GM10266 (cell line): ENCODE results near the gene LPP.

Experiments
- DNase-seq: peaks from one replicate; pipeline ENCODE4 v3.0.0; 2012; ENCODE audit errors: extremely low spot score
- CTCF ChIP-seq: IDR thresholded peaks from 2 replicates; pipeline ENCODE4 v1.5.1; 2012; ENCODE audit warnings: mild to moderate bottlenecking, low read depth; ENCODE audit not compliant: control insufficient read depth, insufficient read depth; ENCODE audit errors: missing control alignments

Gene LPP

GRCh38 chr3:188874576-188874975 is 720.6 kb downstream of the LPP start:
- TF ChIP-seq CTCF: no peak
- DNase-seq: no peak

- TF ChIP-seq CTCF: no peak
- DNase-seq: no peak
These were observed 721.5 kb downstream of the LPP start for GRCh38 chr3:188875413-188875812.

GRCh38 chr3:188876370-188876769 is 722.4 kb downstream of the LPP start:
- no peak for DNase-seq
- no peak for TF ChIP-seq CTCF

GRCh38 chr3:188877381-188877780 is 723.4 kb downstream of the LPP start:
- TF ChIP-seq CTCF: no peak
- no peak for DNase-seq

GRCh38 chr3:188878076-188878475 is 724.1 kb downstream of the LPP start:
- TF ChIP-seq CTCF: no peak
- no peak for DNase-seq

- no peak for TF ChIP-seq CTCF
- DNase-seq: no peak
These were observed 728.1 kb downstream of the LPP start for GRCh38 chr3:188881954-188882641.

GRCh38 chr3:188884299-188885043 is 730.5 kb downstream of the LPP start:
- DNase-seq: no peak
- no peak for TF ChIP-seq CTCF
